ENCODE results near the gene NAT8L. TPM values are rescaled to one million over a fixed set of nuclear protein-coding genes. Genes with fewer than 3 reads are reported as not detected.

The NAT8L gene
- total RNA-seq, 1 experiment from 2014 or later: 13.9 TPM

GRCh38 chr4:2084316-2084715 lies 25.2 kb downstream of the NAT8L start:
- Histone ChIP-seq H3K23ac (ENCODE audit: insufficient read length, low read depth, low read length) (no peak overlapping the region), H2BK12ac (ENCODE audit: insufficient read length, low read depth, low read length) (no peak overlapping the region), H2BK20ac (ENCODE audit: low read depth, low read length, poor library complexity, severe bottlenecking) (no peak overlapping the region), H4K5ac (ENCODE audit: insufficient read length, low read depth, low read length) (no peak overlapping the region), H2BK5ac (ENCODE audit: insufficient read length, low read length) (no peak overlapping the region), H3K9ac (ENCODE audit: extremely low read depth, insufficient read length, low read length) (no peak overlapping the region), H2AK5ac (ENCODE audit: insufficient read length, low read length) (no peak overlapping the region), H3K4me1 (ENCODE audit: insufficient read depth, low read length) (no peaks in the 10 kb centered on the region), H3K14ac (ENCODE audit: insufficient read depth, low read length) (no peak overlapping the region), H4K20me1 (ENCODE audit: control insufficient read depth, insufficient read depth, insufficient read length) (no peaks in the 10 kb centered on the region), H3K56ac (ENCODE audit: insufficient read length, low read depth, low read length) (no peak overlapping the region), H3K18ac (ENCODE audit: insufficient read length, low read depth, low read length) (no peak overlapping the region), H3K9me3 (ENCODE audit: control insufficient read depth, low read depth, low read length) (no peaks in the 10 kb centered on the region), H3T11ph (ENCODE audit: low read length) (no peak overlapping the region), H3K27ac (ENCODE audit: insufficient read length, low read depth, low read length) (no peak overlapping the region), H3K79me2 (ENCODE audit: insufficient read depth, low read length) (no peaks in the 10 kb centered on the region), H3K79me1 (ENCODE audit: insufficient read depth, low read depth, low read length, poor library complexity, severe bottlenecking) (no peaks in the 10 kb centered on the region), H3K23me2 (ENCODE audit: insufficient read length, low read depth, low read length, poor library complexity, severe bottlenecking) (no peaks in the 10 kb centered on the region), H3K4me2 (ENCODE audit: insufficient read depth, insufficient read length, low read length) (no peak overlapping the region), H2BK120ac (ENCODE audit: low read depth, low read length, poor library complexity, severe bottlenecking) (no peak overlapping the region), H3K27me3 (ENCODE audit: insufficient read depth, low read length) (no peaks in the 10 kb centered on the region), H2AFZ (ENCODE audit: low read length) (no peak overlapping the region), H4K91ac (ENCODE audit: insufficient read length, low read depth, low read length) (no peak overlapping the region), H4K8ac (replicated peaks; ENCODE audit: insufficient read length, low read depth, low read length) (no peak overlapping the region), H3K4ac (ENCODE audit: low read depth, low read length) (no peak overlapping the region), H2BK15ac (ENCODE audit: low read depth, low read length) (no peak overlapping the region)
- no CpG with 5 or more reads among the region's 13 CpGs for WGBS (ENCODE audit: extremely low coverage, insufficient read length, low lambda C conversion rate)
- Mint-ChIP-seq H3K27ac (no peak overlapping the region), H3K4me3 (no peak overlapping the region), H3K4me1 (no peaks in the 10 kb centered on the region), H3K9me3 (no peaks in the 10 kb centered on the region), H3K36me3 (ENCODE audit: insufficient read depth in 1 of 3, low read depth in 3 of 3) (no peaks in the 10 kb centered on the region), H3K27me3 (ENCODE audit: low read depth) (peaks cover 11% of the 10 kb centered on the region)
- DNase-seq: no peak
- TF ChIP-seq CTCF (conservative IDR thresholded peaks at IDR 0.05): no peak

All from H9 (cell line).